ENCODE results near the gene ZNF664.
A peak's percentile ranks its signal among the peaks of the same experiment; 100 is the strongest.

The ZNF664 gene

GRCh38 chr12:123972457-123973401 is at the start of gene ZNF664, which contains the start of gene CCDC92:
Gene ZNF664 (plus strand): TSS chr12:123973215. CDS start chr12:124012145, 38,930 bp downstream.
Gene CCDC92 (minus strand): TSS chr12:123972831. CDS start chr12:123944305, 28,526 bp downstream.
- DNase-seq (ENCODE audit: low read depth in 1 of 2, low spot score in 1 of 2): peak; percentile 87 to 89

- no peak for DNase-seq (ENCODE audit: low read depth in 1 of 2, low spot score in 1 of 2)
Observed at GRCh38 chr12:123923927-123924326, 49.1 kb upstream of the ZNF664 start.

GRCh38 chr12:123924539-123924938 is 48.5 kb upstream of the ZNF664 start:
- no peak for DNase-seq (ENCODE audit: low read depth in 1 of 2, low spot score in 1 of 2)

- DNase-seq (ENCODE audit: low read depth in 1 of 2, low spot score in 1 of 2): no peak
Observed at GRCh38 chr12:123928274-123928865, 44.6 kb upstream of the ZNF664 start.

GRCh38 chr12:123928897-123929296 is 44.1 kb upstream of the ZNF664 start:
- no peak for DNase-seq (ENCODE audit: low read depth in 1 of 2, low spot score in 1 of 2)

GRCh38 chr12:123929946-123930583 is 43.0 kb upstream of the ZNF664 start:
- no peak for DNase-seq (ENCODE audit: low read depth in 1 of 2, low spot score in 1 of 2)

- DNase-seq (ENCODE audit: low read depth in 1 of 2, low spot score in 1 of 2): peak in 1 of 2 donors; percentile 28
Observed at GRCh38 chr12:123931686-123932321, 41.2 kb upstream of the ZNF664 start.

- no peak for DNase-seq (ENCODE audit: low read depth in 1 of 2, low spot score in 1 of 2)
Observed at GRCh38 chr12:123933214-123933613, 39.8 kb upstream of the ZNF664 start.

- no peak for DNase-seq (ENCODE audit: low read depth in 1 of 2, low spot score in 1 of 2)
Observed at GRCh38 chr12:123934016-123934620, 38.9 kb upstream of the ZNF664 start.

- no peak for DNase-seq (ENCODE audit: low read depth in 1 of 2, low spot score in 1 of 2)
Observed at GRCh38 chr12:123934829-123935228, 38.2 kb upstream of the ZNF664 start.

- no peak for DNase-seq (ENCODE audit: low read depth in 1 of 2, low spot score in 1 of 2)
Observed at GRCh38 chr12:123935956-123936355, 37.1 kb upstream of the ZNF664 start.

- DNase-seq (ENCODE audit: low read depth in 1 of 2, low spot score in 1 of 2): no peak
Observed at GRCh38 chr12:123936471-123936870, 36.5 kb upstream of the ZNF664 start.

- DNase-seq (ENCODE audit: low read depth in 1 of 2, low spot score in 1 of 2): no peak
Observed at GRCh38 chr12:123936956-123937706, 35.9 kb upstream of the ZNF664 start.

- DNase-seq (ENCODE audit: low read depth in 1 of 2, low spot score in 1 of 2): peak in 1 of 2 donors; percentile 35
Observed at GRCh38 chr12:123937707-123938591, 35.1 kb upstream of the ZNF664 start.

GRCh38 chr12:123938679-123939480 is 34.1 kb upstream of the ZNF664 start:
- DNase-seq (ENCODE audit: low read depth in 1 of 2, low spot score in 1 of 2): no peak

GRCh38 chr12:123939716-123940626 is 33.0 kb upstream of the ZNF664 start:
- no peak for DNase-seq (ENCODE audit: low read depth in 1 of 2, low spot score in 1 of 2)

GRCh38 chr12:123940627-123940966 is 32.4 kb upstream of the ZNF664 start:
- DNase-seq (ENCODE audit: low read depth in 1 of 2, low spot score in 1 of 2): no peak
